HG03460 (cell line): ENCODE measurements around the gene NUBP2.
"Not testable (repeated sequence)": the region's sequence is repeated elsewhere in the genome, so short reads cannot be mapped to it uniquely, and the experiment has no call there.

ENCODE experiments used
- ATAC-seq: cut with Tn5 transposase; IDR thresholded peaks from one replicate; pipeline ENCODE4 v1.9.1; 2021; ENCODE audit not compliant: unreplicated experiment

Gene NUBP2

DNA sequence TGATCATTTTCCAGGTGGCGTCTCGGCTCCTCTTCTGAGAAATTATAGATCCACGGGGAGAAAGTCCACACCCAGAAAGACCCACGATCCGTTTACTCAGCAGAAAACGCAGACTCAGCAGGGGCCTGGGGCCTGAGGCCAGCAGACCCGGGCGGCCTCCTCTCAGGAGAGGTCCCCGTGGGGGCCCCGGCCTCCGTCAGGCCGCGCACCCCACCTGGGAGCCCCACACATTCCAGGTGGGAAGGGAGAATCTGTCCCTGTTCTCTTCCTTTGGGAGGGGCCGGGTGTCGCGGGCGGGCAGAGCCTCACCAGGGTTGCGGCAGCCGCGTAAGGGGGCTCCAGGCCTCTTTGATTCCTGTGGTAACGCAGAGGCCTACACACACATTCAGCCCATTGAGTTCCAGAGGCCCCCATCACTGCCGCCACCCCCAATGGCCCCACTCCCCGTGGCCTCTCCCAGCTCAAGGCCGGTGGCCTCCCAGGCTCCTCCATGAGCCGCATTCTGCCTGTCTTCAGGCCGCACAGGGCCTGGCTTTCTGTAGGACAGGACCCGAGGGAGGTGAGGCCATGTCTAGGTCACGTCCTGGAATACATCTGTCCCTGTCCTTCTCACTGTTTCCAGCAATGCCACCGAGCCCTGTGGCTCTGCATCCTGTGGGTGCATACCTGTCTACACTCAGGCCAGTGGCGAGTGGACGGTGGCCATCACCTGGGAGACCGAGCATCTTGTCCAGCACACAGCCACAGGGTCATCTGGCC is 12.3 kb downstream of the NUBP2 start:
- ATAC-seq = no peak

DNA sequence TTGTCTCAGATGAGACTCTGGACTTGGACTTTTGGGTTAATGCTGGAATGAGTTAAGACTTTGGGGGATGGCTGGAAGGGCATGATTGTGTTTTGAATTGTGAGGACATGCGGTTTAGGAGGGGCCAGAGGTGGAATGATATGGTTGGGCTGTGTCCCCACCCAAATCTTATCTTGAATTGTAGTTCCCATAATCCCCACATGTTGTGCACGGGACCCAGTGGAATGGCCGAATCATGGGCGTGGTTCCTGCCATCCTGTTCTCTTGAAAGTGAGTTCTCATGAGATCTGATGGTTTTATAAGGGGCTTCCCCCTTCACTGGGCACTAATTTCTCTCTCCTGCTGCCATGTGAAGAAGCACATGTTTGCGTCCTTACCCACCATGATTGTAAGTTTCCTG is 16.5 kb downstream of the NUBP2 start:
- ATAC-seq = not testable (repeated sequence)

DNA sequence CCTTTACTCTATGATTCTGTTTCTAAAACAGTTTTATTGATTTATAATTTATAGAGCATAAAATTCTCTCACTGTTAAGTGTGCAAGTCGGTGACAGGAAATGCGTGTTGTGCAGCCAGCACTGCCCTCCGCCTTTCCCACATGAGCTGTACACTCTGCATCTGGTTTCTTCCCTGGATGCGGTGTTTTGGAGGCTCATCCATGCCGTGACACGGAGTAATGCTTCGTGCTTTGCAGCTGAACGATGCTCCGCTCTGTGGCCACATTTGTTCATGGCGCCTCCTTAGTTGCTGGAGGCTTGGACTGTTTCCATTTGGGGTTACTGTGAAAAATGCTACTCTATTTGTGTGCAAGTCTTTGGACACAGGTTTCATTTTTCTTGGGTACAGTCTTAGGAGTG is 17.9 kb downstream of the NUBP2 start:
- no peak for ATAC-seq

DNA sequence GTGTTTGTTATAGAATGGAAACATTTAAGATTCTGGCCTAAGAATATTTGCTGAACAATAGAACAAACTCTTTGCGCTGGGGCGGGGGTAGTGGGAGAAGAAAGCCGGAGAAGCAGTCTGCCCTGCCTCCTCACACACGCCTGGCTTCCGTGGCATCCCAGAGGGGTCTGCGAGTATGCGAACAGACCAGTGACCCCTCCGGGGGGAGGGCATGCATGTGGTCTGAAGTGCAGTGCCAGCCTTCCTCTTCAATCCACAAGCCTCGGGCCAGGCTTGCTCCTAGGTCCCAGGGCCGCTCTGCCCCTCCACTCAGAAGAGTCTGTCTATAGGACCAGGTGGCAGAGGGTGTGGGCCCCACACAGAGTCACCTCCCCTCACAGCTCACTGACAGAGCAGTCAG is 24.9 kb downstream of the NUBP2 start:
- ATAC-seq = no peak

DNA sequence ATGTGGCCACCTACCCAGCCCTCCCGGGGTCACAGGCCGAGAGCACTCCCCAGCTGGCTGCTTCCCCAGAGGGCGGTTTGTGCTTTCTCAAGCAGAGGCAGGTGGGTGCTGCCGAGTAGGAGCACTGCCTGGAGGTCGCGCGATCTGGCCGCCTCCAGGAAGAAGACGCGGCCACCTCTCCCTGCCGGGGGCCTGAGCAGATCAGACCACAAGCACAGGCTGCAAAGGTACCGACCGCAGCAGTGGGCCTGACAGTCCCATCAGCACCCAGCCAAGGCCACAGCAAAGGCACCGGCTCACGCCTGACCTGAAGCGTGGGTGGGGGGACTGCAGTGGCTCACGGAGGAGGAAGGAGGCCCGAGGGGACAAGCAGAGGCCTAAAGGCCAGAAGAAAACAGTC is 25.9 kb downstream of the NUBP2 start:
- no peak for ATAC-seq

DNA sequence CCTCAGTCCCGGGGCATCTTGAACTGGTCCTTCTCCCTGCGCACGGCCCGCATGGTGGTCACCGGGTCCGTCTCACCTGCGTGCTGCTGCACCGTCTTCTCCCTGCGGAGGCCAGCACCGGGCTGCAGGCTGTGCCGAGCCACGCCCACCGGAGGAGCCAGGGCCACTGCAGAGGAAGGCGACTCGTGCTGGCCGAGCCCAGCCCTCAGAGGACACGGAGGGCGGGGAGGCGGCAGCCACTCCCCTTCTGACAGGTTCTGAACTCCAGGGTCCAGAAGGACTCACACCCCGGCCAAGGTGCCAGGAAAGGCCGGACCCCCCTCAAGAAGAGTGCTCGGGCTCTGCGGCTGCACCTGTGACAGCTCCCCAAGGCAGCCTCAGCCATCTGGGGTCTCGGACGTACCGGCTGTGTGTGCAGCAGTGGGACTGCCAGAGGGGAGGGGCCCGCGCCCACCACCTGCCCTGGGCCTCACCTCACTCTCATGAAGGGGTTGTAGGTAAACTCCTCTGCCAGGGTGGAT is 26.6 kb downstream of the NUBP2 start:
- ATAC-seq = no peak

DNA sequence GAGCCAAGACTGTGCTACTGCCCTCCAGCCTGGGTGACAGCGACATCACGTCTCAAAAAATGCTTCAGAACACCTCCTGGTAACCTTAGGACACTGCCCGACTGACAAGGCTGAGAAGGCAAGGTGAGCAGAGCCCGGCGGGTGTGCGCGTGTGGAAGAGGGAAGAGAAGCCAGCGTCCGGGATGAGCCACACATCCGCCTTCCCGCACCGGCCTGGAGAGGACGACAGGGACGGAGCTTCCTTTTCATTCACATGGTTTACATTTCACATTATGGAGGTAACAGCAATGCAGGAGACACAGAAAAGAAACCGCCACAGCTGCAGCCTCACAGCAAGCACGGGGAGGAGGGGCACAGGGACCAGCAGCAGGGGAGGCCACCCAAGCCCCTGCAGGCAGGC is 27.3 kb downstream of the NUBP2 start:
- ATAC-seq = no peak

DNA sequence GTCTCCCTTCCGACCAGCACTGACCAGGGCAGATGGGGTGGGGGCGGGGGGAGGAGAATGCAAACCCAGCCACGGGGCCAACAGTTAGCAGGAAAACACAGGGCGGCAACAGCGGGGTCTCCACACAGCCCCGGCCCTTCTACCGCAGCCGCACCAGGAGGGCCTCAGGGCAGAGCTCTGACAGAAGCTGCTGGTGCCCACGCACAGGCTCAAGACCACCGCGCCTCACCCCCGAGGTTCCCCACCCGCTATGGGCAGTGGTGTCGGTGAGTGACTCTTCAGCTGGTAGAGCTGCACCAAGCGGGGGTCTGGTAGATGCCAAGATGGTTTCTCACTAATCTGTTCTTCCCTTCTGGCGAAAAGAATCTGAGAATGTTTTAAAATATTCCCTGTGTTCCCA is 27.8 kb downstream of the NUBP2 start:
- no peak for ATAC-seq

DNA sequence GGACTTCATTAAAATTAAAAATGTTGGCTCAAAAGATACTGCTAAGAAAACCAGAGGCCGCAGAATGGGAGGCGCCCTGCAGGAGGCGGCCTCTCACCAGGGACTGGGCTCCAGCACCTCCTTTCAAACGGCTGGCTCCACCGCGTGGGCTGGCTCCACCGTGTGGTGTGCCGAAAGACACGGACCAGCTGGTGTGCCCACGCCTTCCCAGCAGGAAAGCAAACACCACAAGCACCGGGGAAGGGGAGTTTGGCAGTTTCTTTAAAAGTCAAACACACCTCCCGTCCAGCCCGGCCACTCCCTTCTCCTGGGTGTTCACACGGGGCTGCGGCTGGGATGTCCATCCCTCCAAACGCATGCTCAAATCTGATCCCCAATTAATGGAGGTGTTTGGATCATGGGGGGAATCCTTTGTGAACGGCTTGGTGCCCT is 30.0 kb downstream of the NUBP2 start:
- ATAC-seq = no peak

DNA sequence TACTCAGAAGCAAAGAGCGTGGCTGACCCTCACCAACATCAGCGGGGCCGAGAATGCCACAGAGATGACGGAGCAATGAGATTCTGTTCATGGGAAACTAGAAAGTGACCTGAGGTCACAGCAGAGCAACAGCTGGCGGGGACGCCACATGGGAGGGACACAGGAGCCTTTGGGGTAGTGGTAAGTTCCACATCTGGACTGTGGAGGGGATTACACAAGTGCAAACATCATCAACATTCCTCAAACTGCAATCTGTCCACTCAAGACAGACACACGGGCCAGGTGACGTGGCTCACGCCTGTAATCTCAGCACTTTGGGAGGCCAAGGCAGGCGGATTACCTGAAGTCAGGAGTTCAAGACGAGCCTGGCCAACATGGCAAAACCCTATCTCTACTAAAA is 32.7 kb downstream of the NUBP2 start:
- no peak for ATAC-seq

DNA sequence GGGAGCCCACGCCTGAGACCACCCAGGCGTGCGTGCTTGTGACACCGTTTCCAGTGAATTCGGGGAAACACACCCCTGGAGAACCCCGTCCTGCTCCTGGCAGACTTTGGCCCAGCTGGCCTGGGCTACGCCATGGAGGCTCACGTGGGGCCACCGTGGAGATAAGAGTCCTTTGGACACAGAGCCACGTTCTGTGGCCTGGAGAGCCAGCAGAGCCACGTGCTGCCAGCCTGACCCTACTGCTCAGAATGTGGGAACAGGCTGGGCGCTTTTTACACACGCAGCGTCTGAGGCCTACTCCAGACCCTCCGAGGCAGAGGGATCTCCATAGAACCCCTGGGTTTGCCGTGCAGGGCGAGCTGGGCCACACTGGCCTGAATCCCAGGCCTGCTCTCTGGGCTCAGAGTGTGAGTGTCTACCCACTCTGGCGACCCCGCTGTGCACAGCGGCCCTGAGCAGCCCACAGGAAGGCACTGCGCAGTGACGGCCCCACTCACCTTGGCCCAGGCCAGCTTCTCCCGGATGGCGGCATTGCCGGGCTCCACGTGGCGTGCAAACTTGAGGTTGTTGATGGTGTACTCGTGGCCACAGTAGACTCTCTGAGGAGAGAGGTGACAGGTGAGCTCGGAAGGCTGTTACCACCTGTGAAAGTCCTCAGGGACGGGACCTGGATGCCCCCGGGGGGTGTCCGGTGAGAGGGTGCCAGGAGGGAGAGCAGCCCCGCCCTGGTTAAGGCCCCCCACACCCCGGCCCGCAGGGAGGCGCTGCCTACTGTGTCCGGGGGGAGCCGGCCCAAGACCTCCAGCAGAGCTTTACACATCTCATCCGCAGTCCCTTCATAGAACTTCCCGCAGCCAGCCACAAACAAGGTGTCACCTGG is 33.9 kb downstream of the NUBP2 start:
- no peak for ATAC-seq

DNA sequence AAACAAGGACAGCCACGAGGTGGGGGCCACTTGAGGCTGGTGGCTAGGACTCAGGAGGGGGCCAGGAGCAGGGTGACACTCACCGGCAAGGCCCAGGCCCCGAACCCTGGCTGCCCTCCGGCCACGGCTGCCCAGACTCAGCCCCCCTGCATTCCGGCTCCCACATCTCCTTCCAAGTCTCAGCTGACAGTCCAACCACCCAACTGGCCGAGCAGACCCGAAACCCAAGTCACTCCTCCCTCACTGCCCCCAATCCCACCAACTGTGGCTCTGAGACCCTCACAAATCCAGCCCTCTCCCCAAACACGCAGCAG is 34.5 kb downstream of the NUBP2 start:
- ATAC-seq = no peak

DNA sequence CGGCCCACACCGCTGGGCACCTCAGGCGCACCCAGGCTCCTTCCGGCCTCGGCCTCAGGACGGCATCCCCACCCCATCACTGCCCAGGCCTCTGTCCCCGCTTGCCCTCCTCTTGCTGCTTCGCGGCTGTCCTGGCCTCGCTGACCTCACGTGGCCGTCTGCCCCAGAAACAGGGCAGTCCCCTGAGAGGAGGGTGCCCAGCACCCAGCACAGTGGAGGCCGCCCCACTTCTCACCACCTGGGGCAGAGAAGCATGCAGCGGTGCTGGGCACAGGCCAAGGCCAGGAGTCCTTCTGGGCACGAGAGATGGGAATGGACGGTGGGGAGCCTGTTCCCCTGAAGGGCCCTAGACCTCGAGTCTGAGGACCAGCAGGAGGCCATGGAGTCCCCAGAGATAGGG is 35.0 kb downstream of the NUBP2 start:
- ATAC-seq = no peak

DNA sequence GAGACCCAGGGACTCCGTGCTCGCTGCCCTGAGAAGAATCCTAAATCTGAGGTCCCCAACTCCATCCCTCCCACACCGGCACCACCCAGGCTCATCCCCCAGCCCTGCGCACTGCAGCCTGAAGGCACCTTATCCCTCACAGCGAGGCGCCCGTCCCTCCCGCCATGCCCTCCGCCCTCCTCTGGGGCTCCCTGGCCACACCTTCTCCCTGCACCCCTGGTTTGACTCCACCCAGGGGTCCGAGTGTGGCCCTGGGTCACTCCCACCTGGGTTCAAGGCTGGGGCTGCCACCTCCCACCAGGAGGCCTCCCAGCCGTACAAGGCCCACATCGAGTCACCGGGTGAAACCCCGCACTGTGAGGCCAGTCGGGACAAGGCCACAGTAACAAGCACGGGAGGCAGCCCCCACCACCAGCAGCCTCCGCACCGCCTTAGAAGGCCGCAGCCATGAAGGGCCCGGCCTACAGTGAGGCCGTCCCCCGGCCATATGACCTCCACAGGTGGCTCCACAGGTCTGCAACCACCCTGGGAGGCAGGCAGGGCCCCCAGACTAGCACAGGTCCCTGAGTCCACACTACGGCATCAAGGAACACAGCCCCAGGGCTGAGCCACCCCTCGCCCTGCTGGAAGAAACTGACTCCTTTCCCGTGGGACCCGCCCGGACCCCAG is 35.6 kb downstream of the NUBP2 start:
- ATAC-seq = no peak

DNA sequence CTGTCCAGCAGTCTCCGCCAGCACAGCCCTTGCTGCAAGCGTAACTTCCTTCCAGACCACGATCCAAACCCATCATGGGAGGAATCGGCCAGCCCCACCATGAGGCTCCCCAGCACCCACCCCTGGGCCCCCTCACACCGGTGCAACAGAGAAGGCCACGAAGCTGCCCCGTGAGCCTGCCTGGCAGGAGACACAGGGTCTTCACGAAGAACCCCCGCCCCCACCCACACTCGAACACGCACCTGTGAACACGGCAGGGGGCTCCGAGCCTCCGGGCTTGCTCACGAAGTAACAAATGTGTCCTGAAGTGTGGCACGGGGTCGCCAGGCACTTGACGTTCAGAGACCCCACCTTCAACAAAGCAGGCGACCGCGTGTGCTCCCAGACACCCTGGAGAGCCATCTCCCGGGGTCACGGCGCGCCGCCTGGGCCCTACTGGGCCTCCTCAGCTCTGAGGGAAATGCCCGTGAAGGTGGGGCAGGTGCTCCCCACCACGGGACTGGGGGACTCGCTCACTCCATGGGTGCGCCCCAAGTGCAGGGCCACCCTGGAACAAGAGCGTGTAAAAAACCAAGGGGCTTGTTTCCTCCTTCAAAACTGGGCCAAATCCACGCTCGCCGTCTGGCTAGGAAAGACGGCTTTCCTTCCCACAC is 36.2 kb downstream of the NUBP2 start:
- ATAC-seq = no peak

DNA sequence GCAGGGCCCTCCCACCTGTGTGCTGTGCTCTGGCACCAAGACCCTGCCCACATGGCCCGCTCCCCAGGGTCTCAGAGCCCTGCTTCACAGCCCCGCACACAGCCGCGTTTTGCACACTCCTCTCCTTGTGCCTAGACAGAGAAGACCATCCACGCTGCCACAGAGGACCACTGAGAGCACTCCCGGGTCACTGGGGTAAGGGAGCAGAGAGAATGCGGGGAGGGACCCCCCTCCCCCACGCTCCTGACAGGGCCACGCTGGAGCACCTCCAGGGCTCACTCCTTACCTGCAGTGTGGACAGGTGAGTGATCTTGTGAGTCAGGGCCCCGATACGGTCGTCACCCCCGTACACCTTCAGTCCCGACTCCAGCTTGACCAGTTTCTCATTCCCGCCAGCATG is 36.9 kb downstream of the NUBP2 start:
- no peak for ATAC-seq

DNA sequence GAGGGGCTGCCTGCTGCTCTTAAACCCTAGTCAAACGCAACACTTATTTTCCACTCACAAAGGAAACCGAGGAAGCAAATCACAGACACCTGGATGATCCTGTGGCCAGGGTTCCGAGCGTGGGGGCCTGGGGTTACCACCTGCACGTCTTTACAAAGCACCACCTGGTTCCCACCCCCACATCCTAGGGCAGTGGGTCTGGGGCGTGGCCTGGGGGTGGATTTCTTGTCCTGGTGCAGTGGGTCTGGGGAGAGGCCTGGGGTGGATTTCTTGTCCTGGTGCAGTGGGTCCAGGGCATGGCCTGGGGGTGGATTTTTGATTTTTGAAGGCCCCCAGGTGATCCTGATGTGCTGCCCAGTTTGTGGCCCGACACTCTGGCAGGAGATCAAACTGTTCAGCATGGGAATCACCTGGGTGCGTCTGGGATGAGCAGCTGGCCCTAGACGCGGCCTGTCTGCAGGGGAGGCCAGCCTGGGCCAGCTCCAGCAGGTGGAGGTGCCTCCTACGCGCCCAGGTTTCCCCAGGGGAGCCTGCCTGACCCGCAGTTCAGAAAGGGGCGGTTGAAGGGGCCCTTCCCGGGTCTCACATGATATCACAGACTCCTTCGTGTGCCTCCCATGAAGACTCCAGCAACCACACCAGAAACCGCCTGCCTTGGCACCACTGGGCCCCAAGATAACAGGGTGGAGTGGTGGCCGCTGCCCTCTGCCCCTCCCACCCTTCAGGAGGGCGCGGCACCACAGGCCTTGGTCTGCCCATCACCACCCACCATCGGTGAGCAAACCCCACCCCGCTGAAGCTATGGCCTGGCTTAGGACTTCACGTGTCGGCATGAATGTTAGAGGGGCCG is 37.6 kb downstream of the NUBP2 start:
- no peak for ATAC-seq

DNA sequence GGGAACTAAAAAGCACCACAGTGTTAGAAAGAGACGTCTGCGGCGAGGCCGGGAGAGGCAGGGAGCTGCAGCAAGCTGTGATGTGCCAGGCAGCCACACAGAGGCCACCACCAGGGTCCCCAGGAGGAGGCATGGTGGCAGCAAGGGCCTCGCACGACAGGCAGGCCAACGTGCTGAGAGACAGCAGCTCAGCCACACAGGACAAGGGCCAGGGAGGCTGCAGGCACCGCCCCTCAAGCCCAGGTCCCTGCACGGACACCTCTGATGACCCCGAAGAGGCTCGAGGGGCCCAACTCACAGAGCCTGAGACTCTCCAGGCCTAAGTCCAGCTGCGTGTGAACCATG is 38.2 kb downstream of the NUBP2 start:
- no peak for ATAC-seq

DNA sequence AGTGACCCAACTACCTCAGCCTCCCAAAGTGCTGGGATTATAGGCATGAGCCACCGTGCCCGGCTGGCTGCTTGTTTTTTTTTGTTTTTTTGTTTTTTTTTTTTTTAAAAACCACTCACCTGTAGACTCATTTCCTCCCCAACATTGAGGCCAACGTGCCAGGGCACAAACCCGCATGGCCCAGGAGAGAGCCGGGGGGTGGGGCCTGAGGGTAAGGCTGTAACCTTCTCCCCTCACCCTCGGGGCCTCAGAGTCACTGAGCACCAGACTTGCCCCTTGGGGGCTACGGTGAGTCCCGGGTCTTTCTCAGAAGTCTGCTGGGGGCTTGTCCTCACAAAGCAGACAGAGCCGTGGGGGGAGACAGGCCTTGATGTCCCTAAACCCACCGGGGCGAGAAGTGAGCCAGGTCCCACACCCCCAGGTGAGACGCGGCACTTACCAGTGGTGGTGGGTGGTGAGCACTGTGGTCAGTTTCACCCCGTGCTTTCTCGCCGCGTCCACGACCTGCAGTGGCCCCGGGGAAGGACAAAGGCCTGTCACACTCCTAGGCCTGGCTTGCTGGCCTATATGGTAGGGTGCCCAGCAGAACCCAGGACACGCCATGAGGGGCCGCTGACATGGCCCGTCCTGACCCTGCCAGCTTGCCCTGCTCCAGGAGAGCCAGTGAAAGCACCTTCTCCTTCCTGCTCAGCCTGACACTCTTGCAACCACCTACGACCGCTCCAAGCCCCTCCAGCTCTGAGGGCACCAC is 39.3 kb downstream of the NUBP2 start:
- ATAC-seq = no peak

DNA sequence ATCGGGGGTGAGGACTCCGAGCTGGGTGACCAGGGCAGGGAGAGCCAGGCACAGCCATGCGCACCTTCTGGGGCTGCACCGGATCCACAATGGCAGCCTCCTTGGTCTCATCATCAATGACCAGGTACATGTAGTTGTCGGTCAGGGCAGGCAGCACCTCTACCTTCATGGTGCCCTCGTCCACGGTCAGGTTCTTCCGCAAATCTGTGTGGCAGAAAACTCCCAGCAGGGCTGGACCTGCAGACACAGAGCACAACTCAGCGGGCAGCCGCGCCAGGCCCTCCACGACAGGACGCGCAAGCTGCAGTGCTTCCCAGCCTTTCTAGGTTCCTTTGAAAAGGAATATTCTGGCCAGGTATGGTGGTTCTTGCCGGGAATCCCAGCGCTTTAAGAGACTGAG is 40.0 kb downstream of the NUBP2 start:
- no peak for ATAC-seq
